Astrocyte of the spinal cord (primary cell): Measurements from ENCODE around the gene AMY1B.
"Not testable (repeated sequence)": the region's sequence is repeated elsewhere in the genome, so short reads cannot be mapped to it uniquely, and the experiment has no call there.

Source experiments
- DNase-seq: peaks from one replicate; pipeline ENCODE4 v3.0.0; 2011; ENCODE audit warnings: low read depth, low spot score
- H3K4me3 ChIP-seq: 2 replicates; pipeline ENCODE4 v1.5.1; 2011; ENCODE audit warnings: low read depth, mild to moderate bottlenecking, low read length, moderate library complexity
- in situ Hi-C: cut with HindIII; loops from 2 replicates; pipeline ENCODE4 v1.10.0; 2017; ENCODE audit warnings: low sequenced_read_pairs

AMY1B gene

DNA sequence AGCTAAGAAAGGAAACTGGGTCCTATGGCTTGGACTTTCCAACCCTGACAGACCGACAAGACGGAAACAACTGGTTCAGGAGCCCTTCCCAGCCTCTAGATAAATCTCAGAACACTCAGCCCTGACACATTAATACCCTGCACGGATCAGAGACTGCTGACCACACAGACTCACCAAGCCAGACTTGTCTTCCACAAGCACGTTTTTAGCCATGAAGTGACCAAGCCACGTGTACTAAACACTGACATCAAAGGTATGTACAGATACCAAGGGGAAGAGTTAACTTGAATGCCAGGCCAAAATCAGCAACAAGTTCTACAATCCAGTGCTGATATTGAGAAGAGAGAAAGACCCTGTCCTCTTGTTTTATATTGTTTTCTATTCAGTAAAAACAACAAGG is at the start of gene AMY1B:
Gene AMY1B, minus strand, starts transcription at position 101 of the 400 bp plus-strand sequence. CDS start 571 bp downstream, outside the sequence.
- H3K4me3 ChIP-seq, DNase-seq, in situ Hi-C loops: not testable (repeated sequence)

DNA sequence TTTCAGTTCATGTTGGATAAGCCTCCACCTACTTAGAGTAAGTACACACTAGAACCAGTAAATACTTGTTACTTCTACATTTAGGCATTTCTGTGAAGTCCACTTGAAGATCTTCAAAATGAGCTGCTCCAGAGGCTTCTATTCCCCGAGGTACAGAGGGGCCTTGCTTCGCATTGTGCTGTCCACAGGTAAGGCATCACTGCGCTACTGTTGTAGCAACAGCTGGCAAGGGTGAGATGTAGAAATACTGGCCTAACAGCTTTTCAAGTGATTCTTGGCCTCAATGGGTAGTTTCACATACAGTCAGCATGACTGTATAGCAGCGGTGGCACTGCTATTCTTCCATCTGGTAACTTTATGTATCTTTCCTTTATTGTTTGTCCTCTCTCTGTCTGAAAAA is 49.0 kb upstream of the AMY1B start:
- DNase-seq, H3K4me3 ChIP-seq, in situ Hi-C loops: not testable (repeated sequence)

DNA sequence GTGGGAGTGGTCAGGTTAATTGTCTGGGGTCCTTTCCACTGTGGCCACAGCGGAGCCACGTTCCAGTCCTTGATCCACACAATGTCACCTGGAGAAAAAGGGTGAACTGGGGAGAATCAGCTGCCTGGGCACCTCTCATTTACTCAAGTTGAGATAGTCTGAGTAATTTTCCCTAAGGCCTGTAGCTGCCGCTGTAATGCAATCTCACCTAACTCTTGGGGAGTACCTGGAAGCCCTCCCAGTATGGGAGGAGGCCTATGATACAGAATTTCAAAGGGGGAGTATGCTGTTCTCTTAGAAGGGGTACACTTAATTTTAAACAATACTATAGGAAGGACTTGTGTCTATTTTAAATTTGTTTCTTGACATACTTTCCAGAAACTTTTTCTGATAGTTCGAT is 48.4 kb upstream of the AMY1B start:
- DNase-seq, H3K4me3 ChIP-seq, in situ Hi-C loops: not testable (repeated sequence)

DNA sequence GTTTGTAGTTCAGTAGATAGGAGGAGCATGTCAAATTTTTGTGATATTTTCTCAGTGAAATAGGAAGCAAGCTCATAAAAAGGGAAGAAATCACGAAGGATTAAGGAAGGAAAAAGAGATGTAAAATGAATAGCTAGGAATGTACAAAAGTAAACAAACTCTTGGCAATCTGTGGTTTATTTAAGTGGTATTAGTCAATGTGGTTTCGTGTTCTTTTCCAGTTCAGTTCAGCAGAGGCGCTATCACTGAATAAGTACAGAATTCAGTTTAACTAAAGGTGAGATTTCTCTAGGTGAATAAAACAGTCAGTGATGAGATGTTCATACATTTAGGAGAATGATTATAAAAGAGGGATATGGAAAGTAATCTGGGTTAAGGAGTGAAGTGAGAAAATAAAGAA is 42.0 kb upstream of the AMY1B start:
- DNase-seq, in situ Hi-C loops, H3K4me3 ChIP-seq: not testable (repeated sequence)

DNA sequence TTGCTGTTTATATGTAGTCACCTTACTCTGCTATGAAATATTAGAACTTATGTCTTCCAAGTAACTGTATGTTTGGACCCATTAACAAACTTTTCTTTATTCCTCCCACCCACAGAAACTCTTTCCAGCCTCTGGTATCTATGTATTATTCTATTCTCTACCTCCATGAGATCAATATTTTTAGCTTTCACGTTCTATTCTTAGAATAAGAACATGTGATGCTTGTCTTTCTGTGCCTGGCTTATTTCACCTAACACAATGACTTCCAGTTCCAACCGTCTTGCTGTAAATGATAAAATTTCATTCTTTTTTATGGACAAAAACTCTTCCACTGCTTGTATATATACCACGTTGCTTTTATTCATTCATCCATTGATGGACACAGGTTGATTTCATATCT is 39.3 kb upstream of the AMY1B start:
- DNase-seq, in situ Hi-C loops, H3K4me3 ChIP-seq: not testable (repeated sequence)

DNA sequence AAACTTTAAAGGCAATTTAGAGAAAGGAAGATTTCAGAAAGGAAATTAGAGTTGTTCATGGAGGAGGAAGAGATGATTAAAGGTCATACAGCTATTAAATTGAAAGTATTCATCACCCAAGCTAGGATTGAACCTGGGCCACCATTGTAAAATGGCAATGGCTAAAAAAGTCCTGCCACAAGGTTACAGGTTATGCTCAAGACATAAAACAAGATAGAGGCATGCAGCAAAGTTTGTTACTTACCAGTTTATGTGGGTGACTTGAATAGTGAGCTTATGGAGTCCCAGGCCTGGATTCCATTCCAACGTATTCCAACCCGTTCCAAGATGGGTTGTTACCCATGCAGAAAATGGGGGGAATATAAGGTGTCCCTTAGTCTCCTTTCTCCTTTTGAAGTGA is 25.5 kb upstream of the AMY1B start:
- in situ Hi-C loops, DNase-seq, H3K4me3 ChIP-seq: not testable (repeated sequence)

DNA sequence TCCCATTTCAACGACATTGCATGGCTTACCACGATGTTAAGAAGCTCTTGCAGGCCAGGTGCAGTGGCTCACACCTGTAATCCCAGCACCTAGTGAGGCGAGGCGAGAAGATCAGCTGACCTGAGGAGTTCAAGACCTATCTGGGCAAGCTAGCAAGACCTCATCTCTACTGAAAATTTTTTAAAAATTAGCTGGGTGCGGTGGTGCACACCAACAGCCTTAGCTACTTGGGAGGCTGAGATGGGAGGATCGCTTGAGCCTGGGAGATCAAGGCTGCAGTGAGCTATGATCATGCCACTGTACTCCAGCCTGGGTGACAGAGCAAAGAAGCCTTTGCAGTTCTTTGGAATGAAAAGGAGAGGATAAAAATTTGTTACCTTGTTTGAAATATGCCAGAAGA is 21.4 kb upstream of the AMY1B start:
- in situ Hi-C loops, H3K4me3 ChIP-seq, DNase-seq: not testable (repeated sequence)

DNA sequence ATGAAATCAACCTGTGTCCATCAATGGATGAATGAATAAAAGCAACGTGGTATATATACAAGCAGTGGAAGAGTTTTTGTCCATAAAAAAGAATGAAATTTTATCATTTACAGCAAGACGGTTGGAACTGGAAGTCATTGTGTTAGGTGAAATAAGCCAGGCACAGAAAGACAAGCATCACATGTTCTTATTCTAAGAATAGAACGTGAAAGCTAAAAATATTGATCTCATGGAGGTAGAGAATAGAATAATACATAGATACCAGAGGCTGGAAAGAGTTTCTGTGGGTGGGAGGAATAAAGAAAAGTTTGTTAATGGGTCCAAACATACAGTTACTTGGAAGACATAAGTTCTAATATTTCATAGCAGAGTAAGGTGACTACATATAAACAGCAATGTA is 14.4 kb upstream of the AMY1B start:
- in situ Hi-C loops, H3K4me3 ChIP-seq, DNase-seq: not testable (repeated sequence)

DNA sequence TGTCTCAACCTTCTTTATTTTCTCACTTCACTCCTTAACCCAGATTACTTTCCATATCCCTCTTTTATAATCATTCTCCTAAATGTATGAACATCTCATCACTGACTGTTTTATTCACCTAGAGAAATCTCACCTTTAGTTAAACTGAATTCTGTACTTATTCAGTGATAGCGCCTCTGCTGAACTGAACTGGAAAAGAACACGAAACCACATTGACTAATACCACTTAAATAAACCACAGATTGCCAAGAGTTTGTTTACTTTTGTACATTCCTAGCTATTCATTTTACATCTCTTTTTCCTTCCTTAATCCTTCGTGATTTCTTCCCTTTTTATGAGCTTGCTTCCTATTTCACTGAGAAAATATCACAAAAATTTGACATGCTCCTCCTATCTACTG is 11.7 kb upstream of the AMY1B start:
- in situ Hi-C loops, DNase-seq, H3K4me3 ChIP-seq: not testable (repeated sequence)

DNA sequence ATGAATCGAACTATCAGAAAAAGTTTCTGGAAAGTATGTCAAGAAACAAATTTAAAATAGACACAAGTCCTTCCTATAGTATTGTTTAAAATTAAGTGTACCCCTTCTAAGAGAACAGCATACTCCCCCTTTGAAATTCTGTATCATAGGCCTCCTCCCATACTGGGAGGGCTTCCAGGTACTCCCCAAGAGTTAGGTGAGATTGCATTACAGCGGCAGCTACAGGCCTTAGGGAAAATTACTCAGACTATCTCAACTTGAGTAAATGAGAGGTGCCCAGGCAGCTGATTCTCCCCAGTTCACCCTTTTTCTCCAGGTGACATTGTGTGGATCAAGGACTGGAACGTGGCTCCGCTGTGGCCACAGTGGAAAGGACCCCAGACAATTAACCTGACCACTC is 5.2 kb upstream of the AMY1B start:
- in situ Hi-C loops: not testable (repeated sequence)

DNA sequence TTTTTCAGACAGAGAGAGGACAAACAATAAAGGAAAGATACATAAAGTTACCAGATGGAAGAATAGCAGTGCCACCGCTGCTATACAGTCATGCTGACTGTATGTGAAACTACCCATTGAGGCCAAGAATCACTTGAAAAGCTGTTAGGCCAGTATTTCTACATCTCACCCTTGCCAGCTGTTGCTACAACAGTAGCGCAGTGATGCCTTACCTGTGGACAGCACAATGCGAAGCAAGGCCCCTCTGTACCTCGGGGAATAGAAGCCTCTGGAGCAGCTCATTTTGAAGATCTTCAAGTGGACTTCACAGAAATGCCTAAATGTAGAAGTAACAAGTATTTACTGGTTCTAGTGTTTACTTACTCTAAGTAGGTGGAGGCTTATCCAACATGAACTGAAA is 4.7 kb upstream of the AMY1B start:
- H3K4me3 ChIP-seq, in situ Hi-C loops, DNase-seq: not testable (repeated sequence)

More for the DNA sequence above, 5.2 kb upstream of the AMY1B start:
- not testable (repeated sequence) for H3K4me3 ChIP-seq, DNase-seq

DNA sequence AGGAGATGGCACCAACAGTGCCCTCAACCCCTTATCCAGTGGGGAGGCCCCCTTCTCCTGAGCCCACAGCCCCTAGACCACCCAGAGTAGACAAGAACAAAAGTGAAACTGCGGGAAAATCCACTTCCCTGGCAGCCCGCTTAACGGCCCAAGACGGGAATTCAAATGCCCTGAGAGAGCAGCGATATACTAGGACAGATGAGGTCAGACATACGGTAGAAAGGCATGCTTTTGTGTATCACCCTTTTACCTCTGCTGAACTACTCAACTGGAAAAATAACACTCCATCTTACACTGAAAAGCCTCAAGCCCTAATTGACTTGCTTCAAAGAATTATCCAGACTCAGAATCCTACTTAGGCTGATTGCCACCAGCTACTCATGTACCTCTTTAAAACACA is 1.4 kb upstream of the AMY1B start:
- H3K4me3 ChIP-seq, in situ Hi-C loops, DNase-seq: not testable (repeated sequence)

DNA sequence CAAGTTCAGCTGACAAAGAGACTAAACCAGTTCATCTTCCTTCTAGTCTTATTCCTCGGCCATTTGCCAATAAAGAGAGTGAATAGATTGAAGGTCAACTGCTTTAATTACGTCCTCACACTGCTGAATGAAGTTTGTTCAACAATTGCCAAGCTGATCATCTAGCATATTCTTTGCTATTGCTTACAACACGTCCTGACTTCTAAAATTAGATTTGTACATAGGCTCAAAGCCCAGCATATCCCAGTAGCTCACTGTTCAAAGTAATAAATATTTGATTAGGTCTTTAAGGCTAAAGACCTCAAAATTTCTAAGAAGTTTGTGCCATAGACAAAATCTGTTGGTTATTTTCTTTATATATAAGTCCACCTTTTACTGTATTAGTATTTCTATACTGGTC is 19.7 kb downstream of the AMY1B start:
- DNase-seq, H3K4me3 ChIP-seq, in situ Hi-C loops: not testable (repeated sequence)

DNA sequence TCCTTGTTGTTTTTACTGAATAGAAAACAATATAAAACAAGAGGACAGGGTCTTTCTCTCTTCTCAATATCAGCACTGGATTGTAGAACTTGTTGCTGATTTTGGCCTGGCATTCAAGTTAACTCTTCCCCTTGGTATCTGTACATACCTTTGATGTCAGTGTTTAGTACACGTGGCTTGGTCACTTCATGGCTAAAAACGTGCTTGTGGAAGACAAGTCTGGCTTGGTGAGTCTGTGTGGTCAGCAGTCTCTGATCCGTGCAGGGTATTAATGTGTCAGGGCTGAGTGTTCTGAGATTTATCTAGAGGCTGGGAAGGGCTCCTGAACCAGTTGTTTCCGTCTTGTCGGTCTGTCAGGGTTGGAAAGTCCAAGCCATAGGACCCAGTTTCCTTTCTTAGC is 40.5 kb downstream of the AMY1B start, which contains the start of gene AMY1A:
Gene AMY1A, plus strand, starts transcription at position 301 of the 400 bp plus-strand sequence. CDS start 571 bp downstream, outside the sequence.
- H3K4me3 ChIP-seq, DNase-seq, in situ Hi-C loops: not testable (repeated sequence)

DNA sequence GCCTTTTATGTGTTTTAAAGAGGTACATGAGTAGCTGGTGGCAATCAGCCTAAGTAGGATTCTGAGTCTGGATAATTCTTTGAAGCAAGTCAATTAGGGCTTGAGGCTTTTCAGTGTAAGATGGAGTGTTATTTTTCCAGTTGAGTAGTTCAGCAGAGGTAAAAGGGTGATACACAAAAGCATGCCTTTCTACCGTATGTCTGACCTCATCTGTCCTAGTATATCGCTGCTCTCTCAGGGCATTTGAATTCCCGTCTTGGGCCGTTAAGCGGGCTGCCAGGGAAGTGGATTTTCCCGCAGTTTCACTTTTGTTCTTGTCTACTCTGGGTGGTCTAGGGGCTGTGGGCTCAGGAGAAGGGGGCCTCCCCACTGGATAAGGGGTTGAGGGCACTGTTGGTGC is 41.9 kb downstream of the AMY1B start:
- H3K4me3 ChIP-seq, in situ Hi-C loops, DNase-seq: not testable (repeated sequence)

DNA sequence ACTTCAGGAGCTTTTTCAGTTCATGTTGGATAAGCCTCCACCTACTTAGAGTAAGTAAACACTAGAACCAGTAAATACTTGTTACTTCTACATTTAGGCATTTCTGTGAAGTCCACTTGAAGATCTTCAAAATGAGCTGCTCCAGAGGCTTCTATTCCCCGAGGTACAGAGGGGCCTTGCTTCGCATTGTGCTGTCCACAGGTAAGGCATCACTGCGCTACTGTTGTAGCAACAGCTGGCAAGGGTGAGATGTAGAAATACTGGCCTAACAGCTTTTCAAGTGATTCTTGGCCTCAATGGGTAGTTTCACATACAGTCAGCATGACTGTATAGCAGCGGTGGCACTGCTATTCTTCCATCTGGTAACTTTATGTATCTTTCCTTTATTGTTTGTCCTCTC is 45.1 kb downstream of the AMY1B start:
- in situ Hi-C loops, DNase-seq, H3K4me3 ChIP-seq: not testable (repeated sequence)

DNA sequence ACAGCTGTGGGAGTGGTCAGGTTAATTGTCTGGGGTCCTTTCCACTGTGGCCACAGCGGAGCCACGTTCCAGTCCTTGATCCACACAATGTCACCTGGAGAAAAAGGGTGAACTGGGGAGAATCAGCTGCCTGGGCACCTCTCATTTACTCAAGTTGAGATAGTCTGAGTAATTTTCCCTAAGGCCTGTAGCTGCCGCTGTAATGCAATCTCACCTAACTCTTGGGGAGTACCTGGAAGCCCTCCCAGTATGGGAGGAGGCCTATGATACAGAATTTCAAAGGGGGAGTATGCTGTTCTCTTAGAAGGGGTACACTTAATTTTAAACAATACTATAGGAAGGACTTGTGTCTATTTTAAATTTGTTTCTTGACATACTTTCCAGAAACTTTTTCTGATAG is 45.7 kb downstream of the AMY1B start:
- in situ Hi-C loops, DNase-seq, H3K4me3 ChIP-seq: not testable (repeated sequence)

DNA sequence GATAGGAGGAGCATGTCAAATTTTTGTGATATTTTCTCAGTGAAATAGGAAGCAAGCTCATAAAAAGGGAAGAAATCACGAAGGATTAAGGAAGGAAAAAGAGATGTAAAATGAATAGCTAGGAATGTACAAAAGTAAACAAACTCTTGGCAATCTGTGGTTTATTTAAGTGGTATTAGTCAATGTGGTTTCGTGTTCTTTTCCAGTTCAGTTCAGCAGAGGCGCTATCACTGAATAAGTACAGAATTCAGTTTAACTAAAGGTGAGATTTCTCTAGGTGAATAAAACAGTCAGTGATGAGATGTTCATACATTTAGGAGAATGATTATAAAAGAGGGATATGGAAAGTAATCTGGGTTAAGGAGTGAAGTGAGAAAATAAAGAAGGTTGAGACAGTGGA is 52.1 kb downstream of the AMY1B start:
- in situ Hi-C loops, DNase-seq, H3K4me3 ChIP-seq: not testable (repeated sequence)

DNA sequence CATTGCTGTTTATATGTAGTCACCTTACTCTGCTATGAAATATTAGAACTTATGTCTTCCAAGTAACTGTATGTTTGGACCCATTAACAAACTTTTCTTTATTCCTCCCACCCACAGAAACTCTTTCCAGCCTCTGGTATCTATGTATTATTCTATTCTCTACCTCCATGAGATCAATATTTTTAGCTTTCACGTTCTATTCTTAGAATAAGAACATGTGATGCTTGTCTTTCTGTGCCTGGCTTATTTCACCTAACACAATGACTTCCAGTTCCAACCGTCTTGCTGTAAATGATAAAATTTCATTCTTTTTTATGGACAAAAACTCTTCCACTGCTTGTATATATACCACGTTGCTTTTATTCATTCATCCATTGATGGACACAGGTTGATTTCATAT is 54.8 kb downstream of the AMY1B start:
- DNase-seq, H3K4me3 ChIP-seq, in situ Hi-C loops: not testable (repeated sequence)
